K562 (cell line): ENCODE results near the gene SPATA32. TPM values are rescaled to one million over a fixed set of nuclear protein-coding genes. Genes with fewer than 3 reads are reported as not detected.

Experiments
- C11orf30 ChIP-seq: fragments of 450-650 bp; IDR thresholded peaks from 2 replicates; pipeline ENCODE4 v1.6.1; 2016; ENCODE audit warnings: low read depth, mild to moderate bottlenecking
- CCNT2 ChIP-seq: IDR thresholded peaks from 2 replicates; pipeline ENCODE4 v1.6.1; 2011; ENCODE audit warnings: borderline replicate concordance, low read depth, mild to moderate bottlenecking, moderate library complexity, mixed read lengths, low read length; ENCODE audit not compliant: insufficient read length; ENCODE audit errors: extremely low read depth
- DLX4 ChIP-seq: fragments of 250-450 bp; sonication (Bioruptor Pico); IDR thresholded peaks from 2 replicates; pipeline ENCODE4 v1.6.1; 2021; ENCODE audit warnings: mild to moderate bottlenecking
- E2F5 ChIP-seq: sonication (generic); formaldehyde crosslinking; IDR thresholded peaks from 2 replicates; pipeline ENCODE4 v1.8.0; 2022; ENCODE audit warnings: mild to moderate bottlenecking, missing genetic modification reagents
- KAT7 ChIP-seq: sonication (generic); formaldehyde crosslinking; IDR thresholded peaks from 2 replicates; pipeline ENCODE4 v1.8.0; 2022; ENCODE audit warnings: missing genetic modification reagents, mild to moderate bottlenecking, borderline replicate concordance
- KDM1A ChIP-seq, 2 experiments: fragments of 450-650 bp; IDR thresholded peaks; 2 replicates each; pipeline ENCODE4 v1.6.1; 2016; ENCODE audit warnings: mild to moderate bottlenecking in 2 of 2
- MAFF ChIP-seq: IDR thresholded peaks from 2 replicates; pipeline ENCODE4 v1.6.1; 2012; ENCODE audit warnings: low read length, improper control_type of control experiment
- MLLT1 ChIP-seq, 2 experiments: fragments of 450-650 bp; IDR thresholded peaks; 2 replicates each; pipeline ENCODE4 v1.6.1; 2016
- NFE2L1 ChIP-seq: fragments of 450-650 bp; IDR thresholded peaks from 2 replicates; pipeline ENCODE4 v1.6.1; 2016; ENCODE audit warnings: missing genetic modification characterization, low read depth, mild to moderate bottlenecking, missing compliant biosample characterization, moderate library complexity, borderline replicate concordance
- PHF8 ChIP-seq: fragments of 200-600 bp; sonication (generic); IDR thresholded peaks from 2 replicates; pipeline ENCODE4 v1.6.1; 2012; ENCODE audit warnings: mixed run types, mild to moderate bottlenecking, inconsistent platforms, low read length, moderate library complexity, borderline replicate concordance
- POLR2AphosphoS5 ChIP-seq: IDR thresholded peaks from 2 replicates; pipeline ENCODE4 v1.6.1; 2011; ENCODE audit warnings: mild to moderate bottlenecking, low read depth, low read length, moderate library complexity; ENCODE audit not compliant: control insufficient read depth, insufficient read depth
- SMARCE1 ChIP-seq: fragments of 450-650 bp; IDR thresholded peaks from 2 replicates; pipeline ENCODE4 v1.7.1; 2016; ENCODE audit warnings: mild to moderate bottlenecking
- TEAD1 ChIP-seq, 2 experiments: fragments of 450-650 bp in 1 of 2; sonication (generic) in 1 of 2; formaldehyde crosslinking; IDR thresholded peaks; 2 replicates each; pipeline versions ENCODE4 v1.4.0 to v1.8.0; 2020 to 2022; ENCODE audit warnings: mild to moderate bottlenecking in 2 of 2, missing genetic modification reagents in 1 of 2
- TFAP4 ChIP-seq: sonication (generic); formaldehyde crosslinking; IDR thresholded peaks from 2 replicates; pipeline ENCODE4 v1.8.0; 2022; ENCODE audit warnings: missing genetic modification reagents, mild to moderate bottlenecking, moderate library complexity, borderline replicate concordance
- UBTF ChIP-seq, 2 experiments: IDR thresholded peaks; 2 replicates each; pipeline ENCODE4 v1.6.1; 2012; ENCODE audit warnings: improper control_type of control experiment in 2 of 2, low read depth in 2 of 2, low read length in 2 of 2, borderline replicate concordance in 1 of 2
- ZBTB1 ChIP-seq: sonication (generic); formaldehyde crosslinking; IDR thresholded peaks from 2 replicates; pipeline ENCODE4 v1.8.1; 2023; ENCODE audit warnings: missing genetic modification reagents, low read depth, mild to moderate bottlenecking, borderline replicate concordance
- ZNF589 ChIP-seq: fragments of 200-800 bp; sonication (Bioruptor generic); IDR thresholded peaks from 2 replicates; pipeline ENCODE4 v1.6.1; 2016; ENCODE audit warnings: low read depth, missing genetic modification characterization, missing compliant biosample characterization
- polyA plus RNA-seq, 8 experiments: library from polyadenylated mRNA; depleted of rRNA in 4 of 8; stranded (reverse) in 5 of 8; unstranded in 3 of 8; fragments of >200 nt; fragmentation: Nextera tagmentation in 2 of 8; fragmentation: Illumina TruSeq in 1 of 8; extraction: Ambion mirVana in 2 of 8; extraction: Trizol in 1 of 8; gene quantifications; 2 replicates each; pipeline versions ENCODE4 v1.2.1 to v1.2.3, GENCODE V29; 2011 to 2014; ENCODE audit warnings: inconsistent platforms in 1 of 8, missing spikeins in 1 of 8
- total RNA-seq, 7 experiments: library from RNA; depleted of rRNA in 6 of 7; stranded (reverse); fragments of >200 nt in 6 of 7; fragmentation: Illumina TruSeq in 2 of 7; extraction: Trizol in 2 of 7; gene quantifications; 2 replicates each; pipeline versions ENCODE4 v1.2.1 to v1.2.3, GENCODE V29; 2011 to 2021; ENCODE audit warnings: low replicate concordance in 1 of 7

Gene SPATA32
- total and polyA plus RNA-seq, 9 of the 15 experiments (the other 6 are each of a cell fraction or from before 2014, with no cell fraction given), result 0.03 to 0.06 TPM; not detected in 7

GRCh38 chr17:45225964-45226530 lies 35.8 kb downstream of the SPATA32 start (continued):
- TF ChIP-seq UBTF (IDR thresholded peaks at IDR 0.05; ENCODE audit: borderline replicate concordance in 1 of 2, low read depth in 2 of 2, low read length in 2 of 2), result peak; percentile 47 to 74; a peak in 2 of 4 replicates
- peak; percentile 49; the same call in 1 of the 2 replicates for TF ChIP-seq ZBTB1 (CRISPR knock-in tag)
- no peak for TF ChIP-seq TEAD1 (CRISPR knock-in tag; IDR thresholded peaks at IDR 0.05)
- TF ChIP-seq DLX4, result no peak
- peak; percentile 48; the same call in 1 of the 2 replicates for TF ChIP-seq C11orf30
- TF ChIP-seq TFAP4 (CRISPR knock-in tag), result peak; percentile 83
- TF ChIP-seq NFE2L1 (tag), result no peak
- TF ChIP-seq MAFF, result no peak
- TF ChIP-seq E2F5 (CRISPR knock-in tag), result no peak
- TF ChIP-seq POLR2AphosphoS5, result peak; percentile 72
- TF ChIP-seq KAT7 (CRISPR knock-in tag), result 0 out of 2 replicates have a peak, but pooled peaks have one; percentile 59
- peak; percentile 68 for TF ChIP-seq SMARCE1
- no peak for TF ChIP-seq CCNT2
- peak; percentile 51; the same call in 1 of the 2 replicates for TF ChIP-seq PHF8
- TF ChIP-seq ZNF589 (CRISPR knock-in tag), result peak; percentile 82; the same call in 1 of the 2 replicates
- peak; percentile 16 to 55; a peak in 1 of 4 replicates for TF ChIP-seq KDM1A (IDR thresholded peaks at IDR 0.05)
- TF ChIP-seq MLLT1 (IDR thresholded peaks at IDR 0.05), result 0 out of 4 replicates have a peak, but pooled peaks of 1 of the 2 experiments have one; percentile 27
